ENCODE results near the gene AQP1. TPM values are rescaled to one million over a fixed set of nuclear protein-coding genes. Genes with fewer than 3 reads are reported as not detected.

AQP1 gene
- total RNA-seq, 5 donors from 2014 or later (not counting 1 experiment from before 2014, with no cell fraction given) = 0.13 to 1.9 (median 0.79) TPM

DNA sequence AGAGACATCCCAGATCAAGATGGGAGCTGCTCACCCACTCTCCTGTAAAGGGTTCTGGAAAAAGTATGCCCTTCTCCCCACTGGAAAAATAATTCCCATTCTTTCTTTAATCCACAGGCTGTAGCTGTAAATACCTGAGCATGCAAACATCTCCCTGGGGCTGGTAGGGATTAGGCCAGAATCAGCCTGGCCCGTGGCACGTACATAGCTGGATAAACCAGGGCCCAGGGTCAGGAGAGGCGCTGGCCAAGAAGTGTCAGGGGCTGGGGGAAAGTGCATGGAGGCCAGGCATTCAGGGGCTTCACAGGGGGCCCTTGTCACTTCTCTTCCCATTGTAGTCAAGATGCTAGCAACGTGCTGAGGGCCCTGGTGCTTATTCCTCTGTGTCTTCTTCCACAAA, 30.7 kb upstream of the AQP1 start:
- Mint-ChIP-seq H3K27ac (no peak overlapping the region), H3K9me3 (no peaks in the 10 kb centered on the region), H3K27me3 (no peaks in the 10 kb centered on the region), H3K4me3 (no peak overlapping the region), H3K4me1 (no peaks in the 10 kb centered on the region), H3K36me3 (no peaks in the 10 kb centered on the region)
- CTCF ChIA-PET = no interaction called here
- Histone ChIP-seq H3K36me3 (ENCODE audit: control insufficient read depth in 2 of 2, extremely low read depth in 1 of 2, insufficient read depth in 1 of 2, low read length in 1 of 2) (no peaks in the 10 kb centered on the region), H3K4me1 (ENCODE audit: control insufficient read depth in 1 of 2, extremely low read depth in 1 of 2, insufficient read depth in 2 of 2, low read length in 2 of 2) (no peaks in the 10 kb centered on the region), H3K4me3 (ENCODE audit: control insufficient read depth in 1 of 2, extremely low read depth in 1 of 2, low read length in 1 of 2) (no peak overlapping the region), H3K27ac (ENCODE audit: low read length) (no peak overlapping the region), H3K9me3 (no peaks in the 10 kb centered on the region), H3K27me3 (replicated peaks in 1 of 2; ENCODE audit: control insufficient read depth in 2 of 2, extremely low read depth in 1 of 2, insufficient read depth in 2 of 2, low read length in 1 of 2) (no peaks in the 10 kb centered on the region)
- ATAC-seq (replicated peaks in 1 of 4) = no peak
- POLR2A ChIA-PET = no interaction called here
- 69% methylated on average over 4 of the region's 4 CpGs for WGBS (ENCODE audit: insufficient coverage)
- no peak for DNase-seq

- Mint-ChIP-seq H3K4me3 (no peak overlapping the region), H3K9me3 (no peaks in the 10 kb centered on the region), H3K4me1 (no peaks in the 10 kb centered on the region), H3K27ac (no peak overlapping the region), H3K27me3 (no peaks in the 10 kb centered on the region), H3K36me3 (no peaks in the 10 kb centered on the region)
- Histone ChIP-seq H3K4me1 (ENCODE audit: control insufficient read depth in 1 of 2, extremely low read depth in 1 of 2, insufficient read depth in 2 of 2, low read length in 2 of 2) (no peaks in the 10 kb centered on the region), H3K36me3 (ENCODE audit: control insufficient read depth in 2 of 2, extremely low read depth in 1 of 2, insufficient read depth in 1 of 2, low read length in 1 of 2) (no peaks in the 10 kb centered on the region), H3K27ac (ENCODE audit: low read length) (no peak overlapping the region), H3K9me3 (no peaks in the 10 kb centered on the region), H3K27me3 (replicated peaks in 1 of 2; ENCODE audit: control insufficient read depth in 2 of 2, extremely low read depth in 1 of 2, insufficient read depth in 2 of 2, low read length in 1 of 2) (no peaks in the 10 kb centered on the region), H3K4me3 (ENCODE audit: control insufficient read depth in 1 of 2, extremely low read depth in 1 of 2, low read length in 1 of 2) (no peak overlapping the region)
- DNase-seq = no peak
- ChIA-PET CTCF (no interaction called here), POLR2A (no interaction called here)
- WGBS (ENCODE audit: insufficient coverage) = 85% methylated on average over 4 of the region's 7 CpGs
- no peak for ATAC-seq (replicated peaks in 1 of 4)
Observed at GRCh38 chr7:30881448-30881847, 30.2 kb upstream of the AQP1 start.

GRCh38 chr7:30884881-30885280, 26.8 kb upstream of the AQP1 start:
- Histone ChIP-seq H3K27ac (ENCODE audit: low read length) (no peak overlapping the region), H3K4me1 (ENCODE audit: control insufficient read depth in 1 of 2, extremely low read depth in 1 of 2, insufficient read depth in 2 of 2, low read length in 2 of 2) (no peaks in the 10 kb centered on the region), H3K36me3 (ENCODE audit: control insufficient read depth in 2 of 2, extremely low read depth in 1 of 2, insufficient read depth in 1 of 2, low read length in 1 of 2) (no peaks in the 10 kb centered on the region), H3K27me3 (replicated peaks in 1 of 2; ENCODE audit: control insufficient read depth in 2 of 2, extremely low read depth in 1 of 2, insufficient read depth in 2 of 2, low read length in 1 of 2) (no peaks in the 10 kb centered on the region), H3K4me3 (ENCODE audit: control insufficient read depth in 1 of 2, extremely low read depth in 1 of 2, low read length in 1 of 2) (no peak overlapping the region), H3K9me3 (no peaks in the 10 kb centered on the region)
- POLR2A ChIA-PET = no interaction called here
- Mint-ChIP-seq H3K4me1 (no peaks in the 10 kb centered on the region), H3K27ac (no peak overlapping the region), H3K4me3 (no peak overlapping the region), H3K9me3 (no peaks in the 10 kb centered on the region), H3K27me3 (no peaks in the 10 kb centered on the region), H3K36me3 (no peaks in the 10 kb centered on the region)
- DNase-seq = no peak
- CTCF ChIA-PET = no interaction called here
- ATAC-seq (replicated peaks in 1 of 4) = no peak

DNA sequence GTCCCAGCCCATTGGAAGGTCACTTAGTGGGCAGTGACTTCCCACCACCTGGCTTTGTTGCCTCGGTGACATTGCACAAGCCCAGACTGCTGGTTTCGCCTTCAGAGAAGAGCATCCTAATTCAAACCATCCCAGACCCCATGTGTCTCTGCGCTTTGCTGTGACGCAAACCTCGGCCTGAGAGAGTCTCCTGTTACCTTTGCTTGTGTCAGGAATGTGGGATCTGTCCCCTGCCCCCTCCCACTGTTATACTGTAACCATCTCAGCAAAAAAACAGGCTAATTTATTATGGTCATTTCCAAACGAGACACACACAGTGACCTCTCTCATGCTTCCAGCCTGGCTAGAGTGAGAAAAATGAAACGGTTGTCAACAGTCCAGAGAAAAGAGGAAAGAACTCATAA, 25.0 kb upstream of the AQP1 start:
- no peak overlapping the region for H3K4me3 ChIP-seq (ENCODE audit: control insufficient read depth in 1 of 2, extremely low read depth in 1 of 2, low read length in 1 of 2)
- no peak for DNase-seq
- H3K9me3 ChIP-seq = no peaks in the 10 kb centered on the region
- CTCF ChIA-PET = no interaction called here
- Mint-ChIP-seq H3K27ac (no peak overlapping the region), H3K36me3 (no peaks in the 10 kb centered on the region), H3K4me1 (no peaks in the 10 kb centered on the region), H3K4me3 (no peak overlapping the region), H3K9me3 (peaks cover 0 to 8% (median 6%) of the 10 kb centered on the region in 3 donors), H3K27me3 (no peaks in the 10 kb centered on the region)
- no peaks in the 10 kb centered on the region for H3K4me1 ChIP-seq (ENCODE audit: control insufficient read depth in 1 of 2, extremely low read depth in 1 of 2, insufficient read depth in 2 of 2, low read length in 2 of 2)
- no peak overlapping the region for H3K27ac ChIP-seq (ENCODE audit: low read length)
- POLR2A ChIA-PET = no interaction called here
- no peaks in the 10 kb centered on the region for H3K36me3 ChIP-seq (ENCODE audit: control insufficient read depth in 2 of 2, extremely low read depth in 1 of 2, insufficient read depth in 1 of 2, low read length in 1 of 2)
- no peak for ATAC-seq (replicated peaks in 1 of 4)
- no peaks in the 10 kb centered on the region for H3K27me3 ChIP-seq (replicated peaks in 1 of 2; ENCODE audit: control insufficient read depth in 2 of 2, extremely low read depth in 1 of 2, insufficient read depth in 2 of 2, low read length in 1 of 2)
- 92% methylated on average over 3 of the region's 7 CpGs for WGBS (ENCODE audit: insufficient coverage)

- Histone ChIP-seq H3K9me3 (no peaks in the 10 kb centered on the region), H3K36me3 (ENCODE audit: control insufficient read depth in 2 of 2, extremely low read depth in 1 of 2, insufficient read depth in 1 of 2, low read length in 1 of 2) (no peaks in the 10 kb centered on the region), H3K4me3 (ENCODE audit: control insufficient read depth in 1 of 2, extremely low read depth in 1 of 2, low read length in 1 of 2) (no peak overlapping the region), H3K27me3 (replicated peaks in 1 of 2; ENCODE audit: control insufficient read depth in 2 of 2, extremely low read depth in 1 of 2, insufficient read depth in 2 of 2, low read length in 1 of 2) (no peaks in the 10 kb centered on the region), H3K27ac (ENCODE audit: low read length) (no peak overlapping the region), H3K4me1 (ENCODE audit: control insufficient read depth in 1 of 2, extremely low read depth in 1 of 2, insufficient read depth in 2 of 2, low read length in 2 of 2) (no peaks in the 10 kb centered on the region)
- H3K9me3 Mint-ChIP-seq = peaks cover 0 to 8% (median 6%) of the 10 kb centered on the region in 3 donors
- WGBS (ENCODE audit: insufficient coverage) = 56% methylated on average over 7 of the region's 10 CpGs
- ATAC-seq (replicated peaks in 1 of 4) = no peak
- no peaks in the 10 kb centered on the region for H3K4me1 Mint-ChIP-seq
- H3K36me3 Mint-ChIP-seq = no peaks in the 10 kb centered on the region
- DNase-seq = no peak
- H3K27me3 Mint-ChIP-seq = no peaks in the 10 kb centered on the region
- no peak overlapping the region for H3K27ac Mint-ChIP-seq
- H3K4me3 Mint-ChIP-seq = no peak overlapping the region
- ChIA-PET CTCF (no interaction called here), POLR2A (no interaction called here)
Observed at GRCh38 chr7:30887464-30887872, 24.2 kb upstream of the AQP1 start.

- no peaks in the 10 kb centered on the region for H3K36me3 Mint-ChIP-seq
- ATAC-seq (replicated peaks in 1 of 4) = no peak
Observed at GRCh38 chr7:30888747-30889146, 22.9 kb upstream of the AQP1 start.

DNA sequence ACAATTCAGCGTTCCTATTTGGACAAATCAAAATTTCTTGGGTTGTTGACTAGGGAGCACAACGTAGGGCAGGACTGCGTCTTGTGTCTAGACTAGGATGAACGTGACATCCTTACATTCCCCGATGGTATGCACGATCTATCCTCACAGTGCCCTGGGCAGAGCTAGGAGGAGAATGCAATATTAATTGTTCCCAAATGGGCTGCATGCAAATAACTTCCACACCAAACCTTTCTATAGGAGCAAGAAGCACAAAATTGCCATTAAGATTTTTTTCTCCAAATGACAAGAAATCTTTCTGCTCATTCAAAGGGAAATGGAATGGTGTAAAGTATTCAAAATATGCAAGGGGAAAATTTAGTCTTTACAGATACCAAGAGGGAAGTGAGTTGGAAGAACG, 21.4 kb upstream of the AQP1 start:
- Histone ChIP-seq H3K9me3 (no peaks in the 10 kb centered on the region), H3K27me3 (replicated peaks in 1 of 2; ENCODE audit: control insufficient read depth in 2 of 2, extremely low read depth in 1 of 2, insufficient read depth in 2 of 2, low read length in 1 of 2) (peaks cover 0 to 6% of the 10 kb centered on the region in 2 experiments), H3K27ac (ENCODE audit: low read length) (no peak overlapping the region), H3K36me3 (ENCODE audit: control insufficient read depth in 2 of 2, extremely low read depth in 1 of 2, insufficient read depth in 1 of 2, low read length in 1 of 2) (no peaks in the 10 kb centered on the region), H3K4me3 (ENCODE audit: control insufficient read depth in 1 of 2, extremely low read depth in 1 of 2, low read length in 1 of 2) (no peak overlapping the region), H3K4me1 (ENCODE audit: control insufficient read depth in 1 of 2, extremely low read depth in 1 of 2, insufficient read depth in 2 of 2, low read length in 2 of 2) (no peaks in the 10 kb centered on the region)
- no peak overlapping the region for H3K27ac Mint-ChIP-seq
- CTCF ChIA-PET = no interaction called here
- no peak overlapping the region for H3K4me3 Mint-ChIP-seq
- no peaks in the 10 kb centered on the region for H3K36me3 Mint-ChIP-seq
- no peaks in the 10 kb centered on the region for H3K4me1 Mint-ChIP-seq
- POLR2A ChIA-PET = no interaction called here
- H3K9me3 Mint-ChIP-seq = peaks cover 0 to 8% (median 6%) of the 10 kb centered on the region in 3 donors
- DNase-seq = no peak
- no peaks in the 10 kb centered on the region for H3K27me3 Mint-ChIP-seq
- no peak for ATAC-seq (replicated peaks in 1 of 4)
- WGBS (ENCODE audit: insufficient coverage) = 74% methylated on average over 3 of the region's 7 CpGs

More at GRCh38 chr7:30888747-30889146, 22.9 kb upstream of the AQP1 start:
- no peak overlapping the region for H3K27ac Mint-ChIP-seq
- ChIA-PET CTCF (interaction anchor here in 1 of 2 donors (0.6 kb wide), 1 partner anchor 50 kb away, joined by 3 read pairs; no protein-coding TSS in a partner anchor), POLR2A (no interaction called here)
- 80% methylated on average over 2 of the region's 3 CpGs for WGBS (ENCODE audit: insufficient coverage)
- no peaks in the 10 kb centered on the region for H3K4me1 Mint-ChIP-seq
- DNase-seq = no peak
- Histone ChIP-seq H3K27me3 (replicated peaks in 1 of 2; ENCODE audit: control insufficient read depth in 2 of 2, extremely low read depth in 1 of 2, insufficient read depth in 2 of 2, low read length in 1 of 2) (no peaks in the 10 kb centered on the region), H3K4me3 (ENCODE audit: control insufficient read depth in 1 of 2, extremely low read depth in 1 of 2, low read length in 1 of 2) (no peak overlapping the region), H3K4me1 (ENCODE audit: control insufficient read depth in 1 of 2, extremely low read depth in 1 of 2, insufficient read depth in 2 of 2, low read length in 2 of 2) (no peaks in the 10 kb centered on the region), H3K36me3 (ENCODE audit: control insufficient read depth in 2 of 2, extremely low read depth in 1 of 2, insufficient read depth in 1 of 2, low read length in 1 of 2) (no peaks in the 10 kb centered on the region), H3K9me3 (no peaks in the 10 kb centered on the region), H3K27ac (ENCODE audit: low read length) (no peak overlapping the region)
- H3K4me3 Mint-ChIP-seq = no peak overlapping the region
- H3K9me3 Mint-ChIP-seq = peaks cover 0 to 8% (median 6%) of the 10 kb centered on the region in 3 donors
- no peaks in the 10 kb centered on the region for H3K27me3 Mint-ChIP-seq
